IPS DF 6.9 (cell line): Measurements from ENCODE around the gene S100B.
"Not testable (repeated sequence)": the region's sequence is repeated elsewhere in the genome, so short reads cannot be mapped to it uniquely, and the experiment has no call there.

ENCODE experiments used
- DNase-seq: peaks from one replicate; pipeline ENCODE4 v3.0.0-alpha.2; 2013; ENCODE audit warnings: low read depth, low spot score
- H3K27ac ChIP-seq: one replicate; pipeline ENCODE4 v1.5.1; 2013; ENCODE audit warnings: low read length, control low read depth
- H3K27me3 ChIP-seq: 2 replicates; pipeline ENCODE4 v1.6.1; 2013; ENCODE audit warnings: mild to moderate bottlenecking, low read length; ENCODE audit not compliant: control insufficient read depth, insufficient read depth
- H3K36me3 ChIP-seq: 2 replicates; pipeline ENCODE4 v1.6.1; 2013; ENCODE audit warnings: low read length; ENCODE audit not compliant: control insufficient read depth, insufficient read depth
- H3K4me1 ChIP-seq: 2 replicates; pipeline ENCODE4 v1.6.1; 2013; ENCODE audit warnings: low read length; ENCODE audit not compliant: control insufficient read depth, insufficient read depth
- H3K4me3 ChIP-seq: 2 replicates; pipeline ENCODE4 v1.5.1; 2013; ENCODE audit warnings: mild to moderate bottlenecking, low read length
- H3K9me3 ChIP-seq: 2 replicates; pipeline ENCODE4 v1.6.1; 2013; ENCODE audit warnings: low read length, inconsistent platforms; ENCODE audit not compliant: control insufficient read depth, insufficient read depth
- WGBS: extraction: QIAGEN DNeasy Blood & Tissue Kit; methylation state at CpG from one replicate; pipeline ENCODE4 v1.1.7; 2013; ENCODE audit warnings: mixed read lengths, missing lambda C conversion rate; ENCODE audit not compliant: insufficient read length, insufficient coverage; 5-methylcytosine and 5-hydroxymethylcytosine counted together

S100B gene

GRCh38 chr21:46581780-46582307 is 23.0 kb downstream of the S100B start:
- no peaks in the 10 kb centered on the region for H3K4me1 ChIP-seq
- no peak for DNase-seq
- H3K4me3 ChIP-seq = no peak overlapping the region
- H3K27me3 ChIP-seq = no peaks in the 10 kb centered on the region
- H3K36me3 ChIP-seq = no peaks in the 10 kb centered on the region
- no CpG with 5 or more reads among the region's 5 CpGs for WGBS
- H3K9me3 ChIP-seq = no peaks in the 10 kb centered on the region; the same call in 1 of the 2 replicates
- H3K27ac ChIP-seq = no peak overlapping the region

- H3K9me3 ChIP-seq, H3K4me3 ChIP-seq, H3K4me1 ChIP-seq, H3K36me3 ChIP-seq, H3K27ac ChIP-seq, DNase-seq, H3K27me3 ChIP-seq: not testable (repeated sequence)
- no CpG with 5 or more reads among the region's 2 CpGs for WGBS
Observed at GRCh38 chr21:46579394-46579793, 25.5 kb downstream of the S100B start.

- H3K9me3 ChIP-seq, H3K27ac ChIP-seq, H3K36me3 ChIP-seq, H3K4me3 ChIP-seq, H3K27me3 ChIP-seq, DNase-seq, H3K4me1 ChIP-seq: not testable (repeated sequence)
- no CpG with 5 or more reads among the region's 5 CpGs for WGBS
Observed at GRCh38 chr21:46577786-46578185, 27.1 kb downstream of the S100B start.

GRCh38 chr21:46572850-46573249 is 32.0 kb downstream of the S100B start:
- H3K27ac ChIP-seq = no peak overlapping the region
- no peak for DNase-seq
- no peak overlapping the region for H3K4me3 ChIP-seq
- H3K36me3 ChIP-seq = 0 out of 2 replicates have a peak, but pooled peaks cover 2% of the 10 kb centered on the region
- no peaks in the 10 kb centered on the region for H3K27me3 ChIP-seq
- no peaks in the 10 kb centered on the region for H3K9me3 ChIP-seq
- no CpG with 5 or more reads among the region's 1 CpG for WGBS
- no peaks in the 10 kb centered on the region for H3K4me1 ChIP-seq

GRCh38 chr21:46570631-46571030 is 34.3 kb downstream of the S100B start:
- Histone ChIP-seq H3K27ac (no peak overlapping the region), H3K36me3 (peaks cover 8% of the 10 kb centered on the region; the same call in 1 of the 2 replicates)
- DNase-seq = no peak

GRCh38 chr21:46570119-46570518 is 34.8 kb downstream of the S100B start:
- Histone ChIP-seq H3K27me3 (no peaks in the 10 kb centered on the region), H3K36me3 (peaks cover 8% of the 10 kb centered on the region; the same call in 1 of the 2 replicates), H3K4me1 (no peaks in the 10 kb centered on the region), H3K9me3 (no peaks in the 10 kb centered on the region), H3K27ac (no peak overlapping the region), H3K4me3 (no peak overlapping the region)
- DNase-seq = no peak
- WGBS = no CpG with 5 or more reads among the region's 2 CpGs

More at GRCh38 chr21:46570631-46571030, 34.3 kb downstream of the S100B start:
- Histone ChIP-seq H3K27me3 (no peaks in the 10 kb centered on the region), H3K9me3 (no peaks in the 10 kb centered on the region), H3K4me1 (no peaks in the 10 kb centered on the region), H3K4me3 (no peak overlapping the region)

GRCh38 chr21:46569081-46569480 is 35.8 kb downstream of the S100B start:
- WGBS = 100% methylated on average over 1 of the region's 1 CpG

GRCh38 chr21:46568562-46568961 is 36.3 kb downstream of the S100B start:
- peaks cover 8% of the 10 kb centered on the region; the same call in 1 of the 2 replicates for H3K36me3 ChIP-seq
- WGBS = no CpG with 5 or more reads among the region's 4 CpGs

More at GRCh38 chr21:46569081-46569480, 35.8 kb downstream of the S100B start:
- no peaks in the 10 kb centered on the region for H3K27me3 ChIP-seq
- no peaks in the 10 kb centered on the region for H3K9me3 ChIP-seq
- H3K4me3 ChIP-seq = no peak overlapping the region
- DNase-seq = no peak
- H3K36me3 ChIP-seq = peaks cover 8% of the 10 kb centered on the region; the same call in 1 of the 2 replicates
- H3K4me1 ChIP-seq = no peaks in the 10 kb centered on the region
- no peak overlapping the region for H3K27ac ChIP-seq

GRCh38 chr21:46567348-46567747 is 37.5 kb downstream of the S100B start:
- Histone ChIP-seq H3K27ac (no peak overlapping the region), H3K9me3 (no peaks in the 10 kb centered on the region), H3K4me3 (no peak overlapping the region), H3K27me3 (no peaks in the 10 kb centered on the region), H3K36me3 (peaks cover 12% of the 10 kb centered on the region; the same call in 1 of the 2 replicates), H3K4me1 (no peaks in the 10 kb centered on the region)
- no CpG with 5 or more reads among the region's 15 CpGs for WGBS
- no peak for DNase-seq

More at GRCh38 chr21:46568562-46568961, 36.3 kb downstream of the S100B start:
- Histone ChIP-seq H3K4me3 (no peak overlapping the region), H3K4me1 (no peaks in the 10 kb centered on the region), H3K9me3 (no peaks in the 10 kb centered on the region), H3K27me3 (no peaks in the 10 kb centered on the region), H3K27ac (no peak overlapping the region)
- no peak for DNase-seq

- H3K4me1 ChIP-seq = no peaks in the 10 kb centered on the region
Observed at GRCh38 chr21:46564391-46564790, 40.5 kb downstream of the S100B start.

GRCh38 chr21:46562964-46563607 is 41.8 kb downstream of the S100B start:
- WGBS = no CpG with 5 or more reads among the region's 14 CpGs
- Histone ChIP-seq H3K27me3 (no peaks in the 10 kb centered on the region), H3K4me3 (no peak overlapping the region), H3K36me3 (peaks cover 16% of the 10 kb centered on the region; the same call in 1 of the 2 replicates), H3K9me3 (no peaks in the 10 kb centered on the region), H3K4me1 (no peaks in the 10 kb centered on the region), H3K27ac (no peak overlapping the region)
- DNase-seq = no peak

More at GRCh38 chr21:46564391-46564790, 40.5 kb downstream of the S100B start:
- Histone ChIP-seq H3K27ac (no peak overlapping the region), H3K36me3 (peaks cover 16% of the 10 kb centered on the region; the same call in 1 of the 2 replicates), H3K9me3 (no peaks in the 10 kb centered on the region), H3K27me3 (no peaks in the 10 kb centered on the region), H3K4me3 (no peak overlapping the region)
- DNase-seq = no peak
- WGBS = no CpG with 5 or more reads among the region's 10 CpGs
